Activated CD8-positive, alpha-beta memory T cell treated with anti-CD3 and anti-CD28 coated beads, Interleukin-2, amount 50 U/mL, for 24 hours (primary cell): ENCODE results near the gene CDKAL1.
"Not testable (repeated sequence)": the region's sequence is repeated elsewhere in the genome, so short reads cannot be mapped to it uniquely, and the experiment has no call there.

Source experiments
- DNase-seq: peaks from one replicate; pipeline ENCODE4 v3.0.0-alpha.2; 2020; ENCODE audit errors: extremely low read depth

Gene CDKAL1

GRCh38 chr6:20744911-20745557 is 210.8 kb downstream of the CDKAL1 start:
- no peak for DNase-seq

GRCh38 chr6:20746024-20746423 is 211.8 kb downstream of the CDKAL1 start:
- DNase-seq = no peak

DNA sequence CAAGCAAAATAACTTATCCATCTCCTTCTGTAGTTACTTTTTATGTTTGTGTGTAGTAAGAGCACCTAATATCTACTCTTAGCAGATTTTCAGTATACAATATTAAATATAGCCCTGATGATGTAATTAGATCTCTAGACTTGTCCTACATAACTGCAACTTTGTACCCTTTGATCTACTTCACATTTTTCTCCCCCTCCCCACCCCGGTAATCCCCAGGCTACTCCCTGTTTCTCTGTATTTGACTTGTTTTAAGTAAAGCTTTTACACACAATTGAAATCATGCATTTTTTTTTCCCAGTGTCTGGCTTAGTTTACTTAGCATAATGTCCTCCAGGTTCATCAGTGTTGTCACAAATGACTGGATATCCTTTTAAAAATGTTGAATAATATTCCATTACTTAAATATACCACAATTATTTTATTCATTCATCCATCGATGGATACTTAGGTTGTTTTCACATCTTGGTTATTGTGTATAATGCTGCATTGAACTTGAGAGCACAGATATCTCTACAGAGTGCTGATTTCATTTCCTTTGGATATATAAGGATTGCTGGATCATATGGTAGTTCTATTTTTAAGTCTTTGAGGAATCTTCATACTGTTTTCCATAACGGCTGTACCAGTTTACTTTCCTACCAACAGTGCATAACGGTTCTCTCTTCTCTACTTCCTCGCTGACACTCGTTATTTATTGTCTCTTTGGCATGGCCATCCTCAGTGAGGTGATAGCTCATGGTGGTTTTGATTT is 212.7 kb downstream of the CDKAL1 start:
- no peak for DNase-seq

DNA sequence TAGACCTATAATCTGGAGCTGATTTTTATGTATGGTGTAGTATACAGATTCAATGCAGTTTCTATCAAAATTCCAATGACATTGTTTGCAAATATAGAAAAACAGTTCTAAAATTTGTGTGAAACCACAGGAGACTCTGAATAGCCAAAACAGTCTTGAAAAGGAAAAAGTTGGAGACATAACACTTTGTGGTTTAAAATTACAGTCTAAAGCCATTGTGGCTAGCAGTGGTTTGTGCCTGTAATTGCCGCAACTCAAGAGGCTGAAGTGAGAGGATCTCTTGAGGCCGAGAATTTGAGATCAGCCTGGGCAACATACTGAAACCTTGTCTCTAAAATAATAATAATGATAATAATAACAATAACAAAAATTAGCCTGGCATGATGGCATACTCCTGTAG is 213.7 kb downstream of the CDKAL1 start:
- no peak for DNase-seq

GRCh38 chr6:20751293-20751935 is 217.2 kb downstream of the CDKAL1 start:
- no peak for DNase-seq

- no peak for DNase-seq
These were observed 221.4 kb downstream of the CDKAL1 start for GRCh38 chr6:20755631-20756030.

GRCh38 chr6:20756584-20757147 is 222.4 kb downstream of the CDKAL1 start:
- DNase-seq = not testable (repeated sequence)

- no peak for DNase-seq
These were observed 223.5 kb downstream of the CDKAL1 start for GRCh38 chr6:20757761-20758160.

GRCh38 chr6:20763296-20763695 is 229.0 kb downstream of the CDKAL1 start:
- no peak for DNase-seq

DNA sequence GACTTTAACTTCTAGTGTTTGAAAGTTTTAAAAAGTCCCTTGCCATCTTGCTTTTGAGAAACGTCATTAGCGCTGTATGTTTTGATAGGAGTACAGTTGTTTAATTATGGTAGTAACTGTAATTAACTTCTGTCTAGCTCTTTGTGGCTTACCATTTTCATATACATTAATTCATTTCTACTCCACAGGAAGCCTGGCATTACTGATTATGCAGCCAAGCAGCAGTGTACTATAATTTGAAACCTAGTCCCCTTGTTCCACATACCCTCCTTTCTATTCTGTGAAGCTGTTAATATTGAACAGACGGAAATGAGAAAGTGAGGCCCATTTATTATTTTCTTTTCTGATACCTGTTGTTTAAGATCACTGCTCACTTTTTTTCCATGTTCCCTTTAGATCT is 235.4 kb downstream of the CDKAL1 start:
- DNase-seq = no peak

- DNase-seq = no peak
These were observed 236.5 kb downstream of the CDKAL1 start for GRCh38 chr6:20770773-20771172.

- DNase-seq = no peak
These were observed 237.2 kb downstream of the CDKAL1 start for GRCh38 chr6:20771409-20771808.

DNA sequence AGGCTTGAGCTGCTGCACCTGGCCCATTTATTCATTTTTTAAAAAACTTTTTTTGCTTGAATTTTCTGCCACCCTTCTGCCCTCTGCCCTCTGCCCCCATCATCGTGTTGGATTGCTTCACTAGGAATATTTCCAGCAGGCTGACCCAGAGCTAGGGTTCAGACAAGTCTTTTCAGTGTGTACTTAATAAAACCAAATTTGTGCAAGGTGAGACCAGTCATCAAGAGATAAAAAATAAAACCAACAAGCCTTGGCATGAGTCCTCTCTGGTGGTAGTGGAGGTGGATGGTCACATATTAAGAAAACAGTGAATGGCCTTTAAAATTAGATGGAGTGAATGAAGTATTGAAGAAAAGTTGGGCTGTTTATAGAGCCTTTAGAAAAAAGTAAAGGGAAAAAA is 239.6 kb downstream of the CDKAL1 start:
- no peak for DNase-seq

- DNase-seq = no peak
These were observed 241.7 kb downstream of the CDKAL1 start for GRCh38 chr6:20775981-20776380.

GRCh38 chr6:20777801-20778200 is 243.5 kb downstream of the CDKAL1 start:
- DNase-seq = no peak

DNA sequence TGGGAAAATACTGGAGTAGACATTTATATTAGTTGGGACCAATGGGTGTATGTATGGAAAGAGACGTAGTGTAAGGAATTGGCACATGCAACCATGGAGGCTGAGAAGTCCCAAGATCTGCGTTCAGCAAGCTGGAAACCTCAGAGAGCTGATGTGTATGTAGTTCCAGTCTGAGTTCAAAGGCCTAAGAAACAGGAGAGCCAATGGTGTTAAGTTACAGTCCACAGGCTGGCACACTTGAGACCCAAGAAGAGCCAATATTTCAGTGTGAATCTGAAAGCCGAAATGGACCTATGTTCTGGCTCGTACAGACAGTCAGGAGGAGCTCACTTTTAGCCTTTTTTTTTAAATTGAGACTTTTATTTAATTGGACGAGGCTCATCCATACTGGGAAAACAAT is 244.2 kb downstream of the CDKAL1 start:
- no peak for DNase-seq

GRCh38 chr6:20778912-20779311 is 244.7 kb downstream of the CDKAL1 start:
- DNase-seq = no peak

DNA sequence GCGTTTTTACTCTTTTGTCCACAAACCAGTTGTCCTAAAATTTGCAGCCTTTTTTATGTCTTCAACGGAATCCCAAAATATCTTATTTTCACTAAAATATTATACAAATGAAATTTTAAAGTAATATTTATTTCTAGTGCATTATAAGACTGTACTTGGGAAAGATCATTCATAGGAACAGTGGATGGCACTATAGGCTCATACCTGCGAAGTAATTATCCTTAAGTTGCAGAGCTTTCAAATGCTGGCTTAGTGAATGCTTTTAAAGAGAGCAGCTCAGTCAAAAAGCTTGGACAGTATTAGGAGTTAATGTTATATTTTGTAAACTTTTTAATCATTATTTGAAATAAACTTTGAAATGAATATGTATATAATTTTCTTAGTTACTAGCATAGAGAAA is 254.9 kb downstream of the CDKAL1 start:
- DNase-seq = no peak

DNA sequence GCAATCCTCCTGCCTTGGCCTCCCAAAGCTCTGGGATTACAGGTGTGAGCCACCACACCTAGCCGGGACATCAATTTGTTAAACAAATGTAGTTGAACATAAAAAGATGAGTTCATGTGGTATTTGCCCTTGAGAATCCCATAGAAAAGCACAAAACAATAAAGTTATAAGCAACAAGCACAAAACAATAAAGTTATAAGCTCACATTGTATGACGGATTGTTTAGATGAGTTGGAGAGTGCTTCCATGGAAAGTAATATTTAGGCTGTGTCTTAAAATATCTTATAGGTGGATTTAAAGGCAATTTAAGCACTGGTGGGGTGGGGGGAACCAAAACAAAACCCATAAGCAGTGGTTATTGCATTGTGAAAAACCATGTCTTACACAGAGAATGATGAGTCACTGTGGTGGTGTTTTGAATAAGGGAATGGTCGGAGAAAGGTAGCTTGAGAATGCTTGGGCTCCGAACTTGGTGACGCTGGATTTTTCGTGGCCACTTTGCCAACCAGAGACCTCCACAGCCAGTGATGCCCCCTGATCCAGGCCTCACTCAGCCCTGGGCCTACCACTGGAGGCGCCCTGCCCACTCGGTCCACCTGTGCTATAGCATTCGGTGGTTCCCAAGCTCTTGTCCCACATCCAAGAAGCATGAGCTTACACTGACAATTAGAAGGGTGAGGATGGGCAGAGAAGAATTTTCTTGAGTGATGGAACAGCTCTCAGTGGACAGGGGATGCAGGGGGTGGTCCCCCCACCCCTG is 256.0 kb downstream of the CDKAL1 start:
- no peak for DNase-seq

DNA sequence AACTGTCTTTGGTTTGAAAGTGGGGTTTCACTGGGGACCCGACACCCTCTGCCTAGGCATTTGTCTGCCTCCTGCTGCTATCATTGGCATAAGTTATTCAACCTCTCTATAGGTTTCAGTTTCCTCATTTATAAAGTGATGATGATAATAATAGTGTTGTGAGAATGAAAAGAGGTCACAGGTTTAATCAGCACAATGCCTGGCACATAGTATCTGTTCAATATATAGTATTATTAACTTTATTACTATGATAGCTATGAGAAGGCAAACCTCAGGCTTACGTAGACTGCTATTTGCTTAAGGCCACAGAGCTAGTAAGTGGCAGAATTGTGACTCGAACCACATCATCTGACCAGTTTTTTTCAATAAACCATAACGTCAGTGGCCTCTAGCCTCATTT is 256.8 kb downstream of the CDKAL1 start:
- no peak for DNase-seq

GRCh38 chr6:20791944-20792343 is 257.7 kb downstream of the CDKAL1 start:
- no peak for DNase-seq

DNA sequence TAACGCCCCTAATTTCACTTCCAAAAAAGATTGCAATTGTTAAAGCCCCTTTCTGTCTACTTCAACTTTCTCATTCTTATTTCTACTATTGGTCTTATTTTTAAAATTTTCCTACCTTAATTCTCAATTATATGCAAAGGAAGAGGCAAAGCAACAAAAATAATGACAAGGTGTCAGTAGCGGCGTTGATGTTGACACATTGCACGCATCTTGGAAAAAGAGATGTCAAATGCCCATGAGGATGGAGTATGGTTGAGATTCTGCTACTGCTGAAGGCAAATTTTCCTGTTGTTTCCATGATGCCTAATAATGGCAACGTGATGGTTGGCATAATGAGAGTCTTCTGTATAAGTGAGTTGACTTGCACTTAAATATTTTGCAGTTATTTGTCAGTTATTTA is 258.9 kb downstream of the CDKAL1 start:
- DNase-seq = no peak
